ENCODE measurements around the gene AK9. TPM values are rescaled to one million over a fixed set of nuclear protein-coding genes. Genes with fewer than 3 reads are reported as not detected.
"Not testable (repeated sequence)": the region's sequence is repeated elsewhere in the genome, so short reads cannot be mapped to it uniquely, and the experiment has no call there.

AK9 gene
- total RNA-seq, 2 experiments from 2014 or later, result 8.0 to 8.2 TPM

GRCh38 chr6:109714611-109715010 is 23.6 kb upstream of the AK9 start:
- Mint-ChIP-seq H3K27ac (no peak overlapping the region), H3K27me3 (no peaks in the 10 kb centered on the region), H3K4me1 (no peaks in the 10 kb centered on the region), H3K4me3 (no peak overlapping the region), H3K36me3 (peaks cover 11% of the 10 kb centered on the region), H3K9me3 (peaks cover 2% of the 10 kb centered on the region)
- DNase-seq (no peak), ATAC-seq (ENCODE audit: low read depth) (no peak)
- POLR2A ChIA-PET, result no interaction called here

DNA sequence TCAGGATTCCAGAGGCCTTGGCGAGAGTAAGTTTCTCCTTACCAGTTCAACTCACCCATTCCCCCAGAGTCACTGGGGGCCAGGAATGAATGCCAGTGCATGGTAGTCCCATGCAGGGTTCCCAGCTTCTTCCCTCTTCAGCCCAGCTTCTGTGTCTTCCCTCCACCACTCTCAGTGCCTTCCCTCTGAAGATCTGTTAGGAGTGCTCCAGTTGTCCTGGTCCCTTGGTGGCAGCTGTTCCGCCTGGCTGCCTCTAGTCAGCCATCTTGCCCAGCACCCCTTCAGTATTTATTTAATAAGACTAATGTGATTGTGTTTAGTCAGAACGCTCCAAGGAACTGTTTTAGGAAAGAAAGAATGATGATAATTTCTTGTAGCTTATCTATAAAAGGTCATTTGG is 23.2 kb upstream of the AK9 start:
- POLR2A ChIA-PET, result no interaction called here
- H3K36me3 Mint-ChIP-seq, result peaks cover 11% of the 10 kb centered on the region
- ATAC-seq (ENCODE audit: low read depth) (no peak), DNase-seq (no peak)
- H3K4me3 Mint-ChIP-seq, result no peak overlapping the region
- no peaks in the 10 kb centered on the region for H3K4me1 Mint-ChIP-seq
- H3K9me3 Mint-ChIP-seq, result peaks cover 2% of the 10 kb centered on the region
- H3K27ac Mint-ChIP-seq, result no peak overlapping the region
- H3K27me3 Mint-ChIP-seq, result no peaks in the 10 kb centered on the region

DNA sequence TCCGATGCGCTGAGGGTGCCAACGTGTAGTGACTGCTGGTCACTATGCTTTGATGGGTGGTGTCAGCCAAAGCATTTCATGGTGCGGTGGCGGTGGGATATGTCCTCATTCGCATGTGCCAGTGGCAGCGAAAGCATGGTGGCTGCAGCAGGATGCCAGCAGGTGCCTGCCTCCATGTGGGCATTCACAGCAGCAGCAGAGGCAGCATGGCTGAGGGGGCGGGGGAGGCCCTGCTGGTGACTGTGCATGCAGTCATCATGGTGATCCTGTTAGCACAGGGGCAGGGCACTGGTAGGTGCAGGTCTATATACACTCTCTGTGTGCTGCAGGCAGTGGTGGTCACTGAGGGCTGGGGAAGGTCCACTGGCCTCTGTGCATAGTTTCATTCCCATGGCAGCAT is 22.1 kb upstream of the AK9 start:
- H3K4me3 Mint-ChIP-seq, result no peak overlapping the region
- peaks cover 5% of the 10 kb centered on the region for H3K9me3 Mint-ChIP-seq
- H3K27me3 Mint-ChIP-seq, result no peaks in the 10 kb centered on the region
- H3K27ac Mint-ChIP-seq, result no peak overlapping the region
- ATAC-seq (ENCODE audit: low read depth) (no peak), DNase-seq (no peak)
- peaks cover 13% of the 10 kb centered on the region for H3K36me3 Mint-ChIP-seq
- POLR2A ChIA-PET, result no interaction called here
- H3K4me1 Mint-ChIP-seq, result no peaks in the 10 kb centered on the region

DNA sequence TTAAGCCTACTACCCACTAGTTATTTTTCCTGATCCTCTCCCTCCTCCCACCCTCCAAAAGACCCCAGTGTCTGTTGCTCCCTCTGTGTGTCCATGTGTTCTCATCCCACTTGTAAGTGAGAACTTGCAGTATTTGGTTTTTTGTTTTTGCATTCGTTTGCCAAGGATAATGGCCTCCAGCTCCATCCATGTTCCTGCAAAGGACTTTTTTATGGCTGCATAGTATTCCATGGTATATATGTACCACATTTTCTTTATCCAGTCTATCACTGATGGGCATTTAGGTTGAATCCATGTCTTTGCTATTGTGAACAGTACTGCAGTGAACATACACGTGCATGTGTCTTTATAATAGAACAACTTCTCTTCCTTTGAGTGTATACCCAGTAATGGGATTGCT is 17.1 kb upstream of the AK9 start:
- H3K9me3 Mint-ChIP-seq; POLR2A ChIA-PET; ATAC-seq (ENCODE audit: low read depth); H3K27ac Mint-ChIP-seq; H3K36me3 Mint-ChIP-seq; H3K27me3 Mint-ChIP-seq; DNase-seq; H3K4me3 Mint-ChIP-seq; H3K4me1 Mint-ChIP-seq: not testable (repeated sequence)

- ATAC-seq (ENCODE audit: low read depth), result no peak
- H3K36me3 Mint-ChIP-seq, result peaks cover 9% of the 10 kb centered on the region
- no peak overlapping the region for H3K4me3 Mint-ChIP-seq
- peaks cover 7% of the 10 kb centered on the region for H3K4me1 Mint-ChIP-seq
- H3K9me3 Mint-ChIP-seq, result peaks cover 5% of the 10 kb centered on the region
- no peak for DNase-seq
- H3K27ac Mint-ChIP-seq, result no peak overlapping the region
- no peaks in the 10 kb centered on the region for H3K27me3 Mint-ChIP-seq
- POLR2A ChIA-PET, result interaction anchor here (2.2 kb wide), 1 partner anchor 333 kb away, joined by 19 read pairs; no protein-coding TSS in a partner anchor
Measured at GRCh38 chr6:109706513-109706912, 15.5 kb upstream of the AK9 start.

DNA sequence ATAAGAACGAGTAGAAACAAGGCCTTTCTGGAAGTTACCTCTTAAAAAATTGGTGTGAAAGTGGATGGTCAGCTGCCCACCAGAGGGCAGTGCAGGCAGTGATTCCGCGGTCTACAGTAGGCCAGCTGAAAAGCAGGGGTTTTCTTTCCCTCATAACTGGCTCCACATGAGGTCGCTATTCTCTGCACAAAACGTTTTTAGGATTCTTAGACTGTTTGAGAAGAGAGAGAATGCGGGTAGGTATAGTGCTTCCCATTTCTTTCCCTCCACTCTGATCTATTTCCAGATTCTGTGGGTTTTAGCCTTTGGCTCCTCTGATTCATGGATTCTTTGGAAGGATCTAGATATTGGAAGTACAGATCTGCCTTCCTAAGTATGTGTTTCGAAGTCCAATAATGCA is 14.3 kb upstream of the AK9 start:
- Mint-ChIP-seq H3K9me3 (peaks cover 3% of the 10 kb centered on the region), H3K27me3 (no peaks in the 10 kb centered on the region), H3K27ac (no peak overlapping the region), H3K4me3 (no peak overlapping the region), H3K4me1 (peaks cover 7% of the 10 kb centered on the region), H3K36me3 (peaks cover 9% of the 10 kb centered on the region)
- ATAC-seq (ENCODE audit: low read depth) (peak; percentile 97), DNase-seq (peak; percentile 75)
- POLR2A ChIA-PET, result interaction anchor here (2.2 kb wide), 1 partner anchor 334 kb away, joined by 19 read pairs; no protein-coding TSS in a partner anchor

DNA sequence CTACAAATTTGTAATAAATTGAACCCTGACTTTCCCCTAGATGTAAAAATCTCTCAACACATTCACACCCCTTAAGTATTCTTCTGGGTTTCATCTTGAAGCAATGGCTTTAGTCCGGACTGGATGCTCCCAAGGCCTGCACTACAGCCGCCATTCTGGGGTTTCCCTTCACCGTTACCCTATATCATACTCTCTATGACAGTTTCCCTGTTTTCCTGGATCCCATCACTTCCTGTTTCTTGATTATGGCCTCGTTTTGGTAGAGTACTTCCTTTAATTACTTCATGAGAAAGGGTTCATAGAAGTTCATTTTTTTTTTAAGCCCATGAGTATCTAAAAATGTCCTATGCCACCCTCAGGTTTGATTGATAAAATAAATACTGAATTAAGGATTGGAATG is 11.8 kb upstream of the AK9 start:
- Mint-ChIP-seq H3K27me3 (no peaks in the 10 kb centered on the region), H3K9me3 (no peaks in the 10 kb centered on the region), H3K36me3 (no peaks in the 10 kb centered on the region), H3K4me1 (peaks cover 7% of the 10 kb centered on the region), H3K4me3 (no peak overlapping the region), H3K27ac (no peak overlapping the region)
- ATAC-seq (ENCODE audit: low read depth) (no peak), DNase-seq (no peak)
- POLR2A ChIA-PET, result interaction anchor here (1.0 kb wide), 1 partner anchor 337 kb away, joined by 5 read pairs; no protein-coding TSS in a partner anchor

- no peaks in the 10 kb centered on the region for H3K36me3 Mint-ChIP-seq
- no peak overlapping the region for H3K4me3 Mint-ChIP-seq
- ATAC-seq (ENCODE audit: low read depth), result no peak
- H3K27ac Mint-ChIP-seq, result no peak overlapping the region
- no peaks in the 10 kb centered on the region for H3K9me3 Mint-ChIP-seq
- peaks cover 6% of the 10 kb centered on the region for H3K4me1 Mint-ChIP-seq
- no peak for DNase-seq
- POLR2A ChIA-PET, result no interaction called here
- no peaks in the 10 kb centered on the region for H3K27me3 Mint-ChIP-seq
Measured at GRCh38 chr6:109701774-109702173, 10.8 kb upstream of the AK9 start.

- Mint-ChIP-seq H3K27ac (no peak overlapping the region), H3K9me3 (no peaks in the 10 kb centered on the region), H3K27me3 (no peaks in the 10 kb centered on the region), H3K36me3 (peaks cover 3% of the 10 kb centered on the region), H3K4me1 (peaks cover 4% of the 10 kb centered on the region), H3K4me3 (no peak overlapping the region)
- DNase-seq, result no peak
- no peak for ATAC-seq (ENCODE audit: low read depth)
- POLR2A ChIA-PET, result interaction anchor here (0.6 kb wide), 1 partner anchor 260 kb away, joined by 3 read pairs; no protein-coding TSS in a partner anchor
Measured at GRCh38 chr6:109701221-109701620, 10.2 kb upstream of the AK9 start.

DNA sequence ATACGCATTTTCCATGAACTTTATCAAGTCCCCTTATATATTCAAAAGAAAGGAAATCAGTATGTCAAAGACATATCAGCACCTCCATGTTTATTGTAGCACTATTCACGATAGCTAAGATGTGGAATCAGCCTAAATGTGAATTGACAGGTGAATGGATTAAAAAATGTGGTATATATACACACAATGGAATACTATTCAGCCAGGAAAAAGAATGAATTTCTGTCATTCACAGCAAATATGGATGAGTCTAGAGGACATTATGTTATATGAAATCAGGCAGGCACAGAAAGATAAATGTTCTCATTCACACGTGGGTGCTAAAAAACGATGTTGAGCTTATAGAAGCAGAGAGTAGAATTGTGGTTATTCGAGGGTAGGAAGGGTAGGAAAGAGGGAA is 5.4 kb upstream of the AK9 start:
- no peak overlapping the region for H3K27ac Mint-ChIP-seq
- ATAC-seq (ENCODE audit: low read depth), result no peak
- peaks cover 8% of the 10 kb centered on the region for H3K4me1 Mint-ChIP-seq
- H3K36me3 Mint-ChIP-seq, result peaks cover 7% of the 10 kb centered on the region
- no peaks in the 10 kb centered on the region for H3K9me3 Mint-ChIP-seq
- H3K4me3 Mint-ChIP-seq, result no peak overlapping the region
- POLR2A ChIA-PET, result interaction anchor here (0.6 kb wide), 1 partner anchor 23 kb away, joined by 3 read pairs; no protein-coding TSS in a partner anchor
- DNase-seq, result no peak
- H3K27me3 Mint-ChIP-seq, result no peaks in the 10 kb centered on the region

- H3K36me3 Mint-ChIP-seq, result peaks cover 7% of the 10 kb centered on the region
- H3K4me1 Mint-ChIP-seq, result peaks cover 9% of the 10 kb centered on the region
- H3K4me3 Mint-ChIP-seq, result no peak overlapping the region
- no peak overlapping the region for H3K27ac Mint-ChIP-seq
- ATAC-seq (ENCODE audit: low read depth), result no peak
- H3K27me3 Mint-ChIP-seq, result no peaks in the 10 kb centered on the region
- POLR2A ChIA-PET, result no interaction called here
- no peak for DNase-seq
- H3K9me3 Mint-ChIP-seq, result no peaks in the 10 kb centered on the region
Measured at GRCh38 chr6:109695468-109695867, 4.5 kb upstream of the AK9 start.

DNA sequence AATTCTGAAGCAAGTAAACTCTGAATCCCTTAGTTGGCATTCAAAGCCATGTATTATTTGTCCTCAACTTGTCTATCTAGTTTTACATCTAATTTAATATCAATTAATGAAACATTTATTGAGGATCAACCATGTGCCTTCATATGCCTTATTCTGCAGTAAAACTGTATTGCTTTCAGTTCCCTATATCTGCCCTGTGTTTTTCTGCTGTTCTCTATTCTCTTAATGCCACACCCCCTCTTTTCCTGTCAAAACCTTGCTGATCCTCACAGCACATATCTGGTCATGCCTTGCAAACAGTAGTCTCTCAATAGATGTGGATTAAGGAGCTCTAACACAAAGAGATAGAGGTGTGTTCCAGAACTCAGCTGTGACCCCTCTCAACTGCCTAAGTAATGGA is 2.1 kb upstream of the AK9 start:
- no peak for DNase-seq
- Mint-ChIP-seq H3K9me3 (no peaks in the 10 kb centered on the region), H3K27ac (no peak overlapping the region), H3K4me3 (no peak overlapping the region), H3K4me1 (peaks cover 15% of the 10 kb centered on the region), H3K27me3 (no peaks in the 10 kb centered on the region), H3K36me3 (peaks cover 7% of the 10 kb centered on the region)
- POLR2A ChIA-PET, result no interaction called here
- ATAC-seq (ENCODE audit: low read depth), result no peak

DNA sequence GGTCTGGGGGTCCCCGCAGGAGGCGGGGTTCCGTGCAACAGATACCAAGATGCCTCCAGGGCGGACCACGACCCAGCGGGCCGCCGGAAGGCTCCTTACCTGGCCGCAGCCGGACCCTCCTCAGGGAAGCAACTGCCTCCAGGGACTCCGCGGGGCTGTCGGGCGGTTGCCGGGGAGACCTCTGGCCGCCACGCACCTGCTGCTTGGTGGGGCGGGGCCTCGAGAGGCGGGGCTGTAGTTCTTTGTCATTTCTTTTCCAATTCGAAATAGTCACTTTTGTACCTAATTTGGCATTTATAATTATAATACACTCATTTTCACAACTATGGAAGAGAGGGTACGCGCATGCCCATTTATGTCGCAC is 647 bp downstream of the AK9 start:
- peak; percentile 70 for DNase-seq
- no peaks in the 10 kb centered on the region for H3K9me3 Mint-ChIP-seq
- peak overlapping the region; percentile 89 for H3K27ac Mint-ChIP-seq

DNA sequence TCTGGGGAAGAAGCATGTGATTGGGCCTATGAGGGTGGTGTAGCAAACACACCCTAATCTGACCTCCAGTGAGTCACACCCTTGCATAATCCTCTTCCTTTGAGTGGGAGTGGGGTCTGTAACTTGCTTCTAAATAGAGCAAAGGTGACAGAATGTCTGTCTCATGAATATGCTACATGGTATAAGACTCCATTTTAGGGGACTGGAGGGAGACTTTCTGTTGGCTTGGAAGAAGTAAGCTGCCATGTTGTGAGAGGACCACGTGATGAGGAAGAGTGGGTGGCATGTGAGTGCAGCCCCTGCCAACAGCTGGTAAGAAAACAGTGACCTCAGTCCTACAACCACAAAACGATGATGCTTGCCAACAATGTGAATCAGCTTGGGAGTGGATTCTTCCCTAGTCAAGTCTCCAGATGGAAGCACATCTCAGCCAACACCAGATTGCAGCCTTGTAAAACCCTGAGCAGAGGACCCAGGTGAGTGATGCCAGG is 3.7 kb downstream of the AK9 start:
- Mint-ChIP-seq H3K27ac (peak overlapping the region; percentile 37), H3K36me3 (no peaks in the 10 kb centered on the region), H3K9me3 (peaks cover 5% of the 10 kb centered on the region), H3K27me3 (no peaks in the 10 kb centered on the region), H3K4me1 (peaks cover 14% of the 10 kb centered on the region), H3K4me3 (no peak overlapping the region)
- no peak for DNase-seq
- POLR2A ChIA-PET, result no interaction called here
- ATAC-seq (ENCODE audit: low read depth), result no peak

More for the DNA sequence above, 647 bp downstream of the AK9 start:
- peak; percentile 28 for ATAC-seq (ENCODE audit: low read depth)
- H3K4me3 Mint-ChIP-seq, result peak overlapping the region; percentile 98
- POLR2A ChIA-PET, result no interaction called here
- H3K27me3 Mint-ChIP-seq, result no peaks in the 10 kb centered on the region
- peaks cover 19% of the 10 kb centered on the region for H3K4me1 Mint-ChIP-seq
- H3K36me3 Mint-ChIP-seq, result no peaks in the 10 kb centered on the region

Measured in activated naive CD8-positive, alpha-beta T cell treated with anti-CD3 and anti-CD28 coated beads, Interleukin-2, amount 10 ng/mL, durations not matched to agents 7 days and 5 days (primary cell).